NCI-H748 (cell line): ENCODE data around the gene ARHGEF4.

Experiments
- DNase-seq: peaks from one replicate; lab custom pipeline; 2025; ENCODE audit not compliant: unreplicated experiment; lab: John Stamatoyannopoulos, UW

The ARHGEF4 gene

GRCh38 chr2:131035826-131036231 lies 199.1 kb downstream of the ARHGEF4 start:
- no peak for DNase-seq

- DNase-seq, result no peak
Observed at GRCh38 chr2:131036269-131036668, 199.6 kb downstream of the ARHGEF4 start.

GRCh38 chr2:131036696-131037397 lies 200.1 kb downstream of the ARHGEF4 start:
- DNase-seq, result no peak

GRCh38 chr2:131037398-131038257 lies 200.9 kb downstream of the ARHGEF4 start:
- DNase-seq, result no peak

DNA sequence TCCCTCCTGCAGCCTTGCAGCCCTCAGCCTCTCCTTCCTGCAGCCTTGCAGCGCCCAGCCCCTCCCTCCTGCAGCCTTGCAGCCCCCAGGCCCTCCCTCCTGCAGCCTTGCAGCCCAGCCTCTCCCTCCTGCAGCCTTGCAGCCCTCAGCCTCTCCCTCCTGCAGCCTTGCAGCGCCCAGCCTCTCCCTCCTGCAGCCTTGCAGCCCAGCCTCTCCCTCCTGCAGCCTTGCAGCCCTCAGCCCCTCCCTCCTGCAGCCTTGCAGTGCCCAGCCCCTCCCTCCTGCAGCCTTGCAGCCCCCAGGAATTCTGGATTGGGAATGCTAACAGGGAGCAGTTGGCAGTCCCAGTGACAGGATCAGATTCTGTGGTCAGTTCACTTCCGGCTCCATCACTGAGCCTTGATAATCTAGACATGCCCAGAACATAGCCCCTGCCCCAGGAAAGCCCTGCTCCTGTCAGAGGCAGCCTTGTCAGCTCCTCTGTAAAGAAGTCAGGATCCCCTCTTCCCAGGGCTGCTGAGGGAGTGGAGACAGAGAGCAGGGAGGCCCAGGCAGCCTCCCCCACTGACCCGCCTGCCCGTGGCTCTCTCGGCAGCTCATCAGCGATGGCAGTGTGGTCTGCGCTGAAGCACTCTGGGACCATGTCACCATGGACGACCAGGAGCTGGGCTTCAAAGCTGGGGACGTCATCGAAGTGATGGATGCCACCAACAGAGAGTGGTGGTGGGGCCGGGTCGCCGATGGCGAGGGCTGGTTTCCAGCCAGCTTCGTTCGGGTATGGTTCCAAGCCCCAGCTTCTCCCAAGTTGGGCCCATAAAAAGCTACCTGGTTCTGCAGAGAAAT lies 201.8 kb downstream of the ARHGEF4 start:
- no peak for DNase-seq

- DNase-seq, result no peak
Observed at GRCh38 chr2:131039101-131039440, 202.4 kb downstream of the ARHGEF4 start.

GRCh38 chr2:131039535-131039907 lies 202.8 kb downstream of the ARHGEF4 start:
- no peak for DNase-seq

- DNase-seq, result no peak
Observed at GRCh38 chr2:131039908-131040660, 203.4 kb downstream of the ARHGEF4 start.

DNA sequence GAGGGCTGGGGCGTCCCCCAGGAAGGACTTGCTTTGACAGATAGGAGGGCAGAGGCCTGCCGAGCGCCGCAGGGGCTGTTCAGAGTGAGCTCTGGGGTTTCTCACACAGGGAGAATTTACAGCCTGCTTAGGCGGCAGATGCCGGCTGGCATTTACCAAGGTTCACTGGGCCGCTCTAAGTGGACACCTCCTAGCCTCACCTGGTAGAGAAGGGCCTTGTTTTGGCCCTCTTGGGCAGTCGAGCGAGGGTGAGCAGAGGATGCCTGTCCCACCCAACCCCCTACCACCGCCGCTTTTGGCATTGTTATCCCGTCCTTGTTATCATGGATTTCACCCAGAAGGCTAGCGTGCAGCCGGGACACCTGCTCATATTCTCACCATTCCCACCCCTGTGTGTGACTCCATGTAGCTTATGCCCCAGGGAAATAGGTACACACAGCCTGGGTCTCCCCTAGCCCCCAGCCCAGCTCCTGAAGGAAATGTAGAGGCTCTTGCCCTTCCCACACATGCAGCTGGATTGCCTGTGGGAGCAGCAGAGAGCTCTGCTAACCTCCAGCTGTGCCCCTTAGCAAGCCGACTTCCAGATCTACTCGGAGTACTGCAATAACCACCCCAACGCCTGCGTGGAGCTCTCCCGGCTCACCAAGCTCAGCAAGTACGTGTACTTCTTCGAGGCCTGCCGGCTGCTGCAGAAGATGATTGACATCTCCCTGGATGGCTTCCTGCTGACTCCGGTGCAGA lies 204.1 kb downstream of the ARHGEF4 start:
- no peak for DNase-seq

DNA sequence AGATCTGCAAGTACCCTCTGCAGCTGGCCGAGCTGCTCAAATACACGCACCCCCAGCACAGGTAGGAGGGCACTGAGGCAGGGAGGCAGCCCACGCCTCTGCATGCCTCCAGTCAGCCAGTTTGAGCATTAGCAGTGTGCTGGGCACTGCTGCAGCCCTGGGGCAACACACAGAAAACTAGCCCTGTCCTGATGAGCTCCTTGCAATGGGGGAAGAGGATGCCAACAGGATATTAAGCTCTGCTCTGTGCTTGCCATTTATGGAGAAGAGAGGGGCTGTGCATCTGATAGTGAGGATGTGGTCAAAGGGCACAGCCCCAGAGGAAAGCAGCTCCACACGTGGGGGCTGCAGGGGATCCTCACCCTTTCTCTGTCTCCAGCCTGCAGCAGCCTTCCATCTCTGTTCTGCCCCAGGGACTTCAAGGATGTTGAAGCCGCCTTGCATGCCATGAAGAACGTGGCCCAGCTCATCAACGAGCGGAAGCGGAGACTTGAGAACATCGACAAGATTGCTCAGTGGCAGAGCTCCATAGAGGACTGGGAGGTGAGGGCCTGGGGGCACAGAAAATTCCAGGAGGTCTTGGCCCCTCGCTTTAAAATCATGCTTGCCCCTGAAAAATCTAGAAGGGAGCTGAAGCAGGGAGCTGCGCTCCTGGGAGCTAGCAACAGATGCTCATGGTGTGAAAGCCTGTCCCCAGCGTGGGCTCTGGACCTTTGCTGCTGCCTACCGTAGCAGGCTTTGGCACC lies 204.9 kb downstream of the ARHGEF4 start:
- no peak for DNase-seq

DNA sequence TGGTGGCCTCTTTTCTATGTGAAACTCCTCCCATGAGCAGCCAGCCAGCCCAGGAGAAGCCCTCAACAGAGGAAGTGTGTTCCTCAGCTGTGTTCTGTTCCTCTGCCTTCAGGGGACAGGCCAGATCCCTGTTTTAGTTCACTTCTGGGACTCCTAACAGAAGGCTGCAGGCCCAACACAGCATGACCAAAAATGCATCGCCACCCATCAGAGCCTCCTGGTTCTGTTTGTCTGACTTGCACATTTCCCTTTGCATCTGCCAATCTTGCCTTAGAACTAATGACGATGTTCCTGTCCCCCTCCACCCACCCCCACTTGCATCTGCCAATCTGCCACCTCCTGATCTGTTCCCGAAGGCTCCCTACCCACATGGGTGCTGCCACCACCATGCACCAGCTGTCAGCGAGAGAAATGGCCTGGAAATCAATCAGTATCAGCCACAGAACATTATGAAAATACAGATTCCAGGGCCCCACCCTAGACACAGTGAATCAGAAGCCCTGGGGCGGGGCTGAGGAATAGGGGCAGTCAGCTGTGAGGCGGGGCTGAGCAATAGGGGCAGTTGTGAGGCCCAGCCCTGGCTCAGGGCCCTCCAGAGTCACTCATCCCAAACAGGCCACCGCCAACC lies 205.5 kb downstream of the ARHGEF4 start:
- no peak for DNase-seq

DNA sequence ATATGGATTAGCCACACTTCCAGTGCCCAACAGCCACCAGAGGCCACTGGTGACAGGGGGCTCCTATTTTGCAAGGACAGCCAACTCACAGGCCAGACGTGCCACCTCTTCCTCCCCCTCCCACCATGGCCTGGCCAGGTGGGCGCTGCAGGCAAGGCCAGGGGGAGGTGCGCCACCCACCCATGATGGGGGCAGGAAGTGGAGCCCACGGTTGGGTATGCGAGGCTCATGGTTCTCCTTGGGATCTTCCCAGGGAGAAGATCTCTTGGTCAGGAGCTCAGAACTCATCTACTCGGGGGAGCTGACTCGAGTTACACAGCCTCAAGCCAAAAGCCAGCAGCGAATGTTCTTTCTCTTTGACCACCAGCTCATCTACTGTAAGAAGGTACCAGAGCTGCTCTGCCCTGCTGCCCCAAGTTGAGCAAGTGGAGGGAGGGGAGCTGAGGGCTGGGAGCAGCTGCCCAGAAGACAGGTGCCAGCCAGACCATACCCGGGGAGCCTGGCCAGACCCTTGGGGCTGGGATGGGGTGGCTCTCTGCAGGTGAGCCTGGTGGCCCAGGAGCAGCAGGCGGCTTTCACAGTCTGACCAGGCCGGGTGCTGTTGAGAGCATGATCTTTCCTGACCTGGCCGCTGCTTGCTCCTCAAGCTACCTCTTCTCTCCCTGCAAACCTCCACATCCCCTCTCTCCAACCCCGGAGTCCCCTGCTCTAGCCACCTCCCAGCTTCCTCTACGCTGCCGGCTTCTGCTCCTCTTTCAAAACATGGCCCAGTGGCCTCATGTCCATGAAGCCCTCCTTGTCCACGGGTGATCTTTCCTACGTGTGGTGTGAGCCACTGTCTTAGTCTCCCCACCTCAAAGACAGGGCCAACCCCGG lies 206.7 kb downstream of the ARHGEF4 start:
- DNase-seq, result no peak

GRCh38 chr2:131044075-131044756 lies 207.5 kb downstream of the ARHGEF4 start:
- DNase-seq, result no peak

DNA sequence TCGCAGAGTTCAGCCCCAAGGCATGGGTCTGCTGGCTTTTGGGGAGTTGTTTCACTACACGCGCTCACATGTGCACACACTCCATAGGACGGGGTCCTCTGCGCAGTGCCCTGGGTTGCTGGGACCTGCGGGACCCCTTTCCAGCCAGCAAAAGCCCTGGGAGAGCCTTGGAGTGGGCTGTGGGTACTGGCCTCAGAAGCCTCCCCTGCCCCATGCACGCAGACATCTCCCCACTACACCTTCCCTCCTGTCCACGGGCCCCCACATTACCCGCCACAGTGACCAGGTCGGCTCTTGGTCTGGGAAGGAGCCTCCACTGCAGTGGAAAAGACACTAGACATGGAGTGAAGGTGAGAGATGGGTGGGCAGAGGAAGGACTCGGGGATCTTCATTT lies 208.0 kb downstream of the ARHGEF4 start:
- DNase-seq, result no peak

DNA sequence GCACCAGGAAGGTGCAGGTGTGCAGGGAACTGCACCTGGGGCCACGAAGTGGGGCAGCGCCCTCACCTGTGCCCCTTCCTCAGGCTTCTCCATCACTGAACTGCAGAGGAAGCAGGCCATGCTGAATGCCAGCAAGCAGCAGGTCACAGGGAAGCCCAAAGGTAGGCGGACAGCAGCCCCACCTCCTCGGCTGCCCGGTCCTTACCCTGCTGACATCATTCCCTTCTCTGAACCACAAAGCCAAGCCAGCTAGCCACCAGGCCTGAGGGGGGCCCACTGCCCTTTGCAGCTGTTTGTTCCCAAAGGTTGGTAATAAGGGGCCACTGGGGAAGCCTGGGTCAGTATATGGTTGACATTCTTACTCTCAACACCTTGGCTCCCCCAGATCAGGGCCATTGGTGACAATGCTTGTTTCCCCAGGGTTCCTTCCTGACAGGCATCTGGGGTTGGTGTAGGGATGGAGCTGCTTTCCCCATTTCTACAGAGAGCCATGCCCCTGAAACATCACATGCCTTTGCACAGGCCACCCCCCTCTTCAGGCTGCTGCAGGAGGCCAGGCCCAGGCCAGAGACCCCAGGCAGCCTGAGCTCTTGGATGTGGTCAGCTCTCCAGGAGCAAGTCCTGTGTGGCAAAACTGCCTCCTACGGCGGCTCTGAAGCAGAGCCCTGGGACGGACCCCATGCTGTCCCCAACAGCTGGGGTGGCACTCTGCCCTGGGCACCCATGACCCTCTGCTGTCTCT lies 208.7 kb downstream of the ARHGEF4 start:
- DNase-seq, result no peak

DNA sequence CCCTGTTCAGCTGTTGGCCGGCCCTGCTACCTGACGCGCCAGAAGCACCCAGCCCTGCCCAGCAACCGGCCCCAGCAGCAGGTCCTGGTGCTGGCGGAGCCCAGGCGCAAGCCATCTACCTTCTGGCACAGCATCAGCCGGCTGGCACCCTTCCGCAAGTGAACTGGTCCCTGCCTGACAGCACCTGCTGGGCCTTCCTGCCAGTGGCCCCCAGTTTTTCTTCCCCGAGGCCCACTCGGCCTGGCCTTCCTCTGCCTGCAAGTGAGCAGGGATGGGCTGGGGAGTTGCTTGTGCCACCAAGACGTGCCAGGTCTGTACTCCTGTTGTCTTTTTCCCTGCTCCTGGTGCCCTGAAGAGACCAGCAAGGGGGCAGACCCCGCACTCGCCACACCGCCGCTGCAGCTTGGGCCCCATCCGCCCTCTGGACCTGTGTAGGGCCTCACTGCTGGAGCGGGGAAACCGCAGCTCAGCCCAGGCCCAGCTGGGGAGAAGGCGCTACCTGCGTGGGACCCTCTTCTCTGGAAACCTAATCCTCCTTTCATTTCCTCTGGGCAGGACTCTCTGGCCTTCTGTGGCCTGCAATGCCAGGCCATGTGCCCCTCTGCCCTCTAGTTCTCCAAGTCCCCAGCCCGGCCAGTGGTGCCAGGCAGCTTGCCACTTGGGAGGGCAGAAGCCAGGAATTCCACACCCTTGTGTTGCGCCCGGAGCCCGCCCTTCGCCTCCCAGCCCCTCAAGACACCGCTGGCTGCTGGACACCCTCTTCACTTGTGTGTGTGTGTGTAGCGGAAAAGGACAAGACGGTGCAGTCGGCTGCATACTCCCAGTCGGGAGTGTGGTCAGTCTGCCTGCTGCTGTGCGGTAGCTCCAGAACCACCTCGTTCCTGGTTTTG lies 209.6 kb downstream of the ARHGEF4 start:
- no peak for DNase-seq
